Tibial nerve (tissue), 4 donors: Measurements from ENCODE around the gene IRF4.

ENCODE experiments used
- CTCF ChIP-seq, 5 experiments: fragments of 200-600 bp in 3 of 5; fragments of 450-650 bp in 2 of 5; sonication (generic) in 3 of 5; IDR thresholded peaks; one replicate each; pipeline ENCODE4 v1.5.1; 2016 to 2019; ENCODE audit warnings: antibody characterized with exemption in 5 of 5, mild to moderate bottlenecking in 3 of 5, moderate library complexity in 2 of 5
- EP300 ChIP-seq, 2 donors: sonication (generic); formaldehyde crosslinking; IDR thresholded peaks; one replicate each; pipeline ENCODE4 v1.6.1; 2017; ENCODE audit warnings: antibody characterized with exemption in 2 of 2, mild to moderate bottlenecking in 1 of 2
- POLR2A ChIP-seq, 2 donors: fragments of 450-650 bp; IDR thresholded peaks; one replicate each; pipeline ENCODE4 v1.6.1; 2017; ENCODE audit warnings: antibody characterized with exemption in 2 of 2, mild to moderate bottlenecking in 2 of 2, moderate library complexity in 2 of 2

- TF ChIP-seq CTCF (IDR thresholded peaks at IDR 0.05) (no peak), POLR2A (IDR thresholded peaks at IDR 0.05) (no peak), EP300 (IDR thresholded peaks at IDR 0.05) (peak in 1 of 2 donors; percentile 40)
These were observed 48.2 kb downstream of the IRF4 start for GRCh38 chr6:439641-440167.
